Ishikawa (cell line): ENCODE measurements around the gene ASB2.

Experiments used
- CEBPB ChIP-seq: IDR thresholded peaks from 2 replicates; pipeline ENCODE4 v1.6.1; 2012
- CREB1 ChIP-seq: IDR thresholded peaks from 2 replicates; pipeline ENCODE4 v1.6.1; 2012; ENCODE audit warnings: low read depth
- EGR1 ChIP-seq: IDR thresholded peaks from 2 replicates; pipeline ENCODE4 v1.6.1; 2012
- EP300 ChIP-seq: IDR thresholded peaks from 2 replicates; pipeline ENCODE4 v1.6.1; 2012; ENCODE audit warnings: borderline replicate concordance
- FOXM1 ChIP-seq: IDR thresholded peaks from 2 replicates; pipeline ENCODE4 v1.6.1; 2012; ENCODE audit warnings: low read depth, borderline replicate concordance
- MAX ChIP-seq: IDR thresholded peaks from 2 replicates; pipeline ENCODE4 v1.6.1; 2012
- NFIC ChIP-seq: IDR thresholded peaks from 2 replicates; pipeline ENCODE4 v1.6.1; 2012
- RAD21 ChIP-seq: IDR thresholded peaks from 2 replicates; pipeline ENCODE4 v1.6.1; 2012; ENCODE audit warnings: low read depth
- TAF1 ChIP-seq: IDR thresholded peaks from 2 replicates; pipeline ENCODE4 v1.6.1; 2012; ENCODE audit warnings: low read depth, mild to moderate bottlenecking
- TCF12 ChIP-seq: IDR thresholded peaks from 2 replicates; pipeline ENCODE4 v1.6.1; 2012; ENCODE audit warnings: low read depth
- TEAD4 ChIP-seq: IDR thresholded peaks from 2 replicates; pipeline ENCODE4 v1.6.1; 2012
- USF1 ChIP-seq: IDR thresholded peaks from 2 replicates; pipeline ENCODE4 v1.6.1; 2012
- YY1 ChIP-seq: IDR thresholded peaks from 2 replicates; pipeline ENCODE4 v1.6.1; 2012; ENCODE audit warnings: low read depth
- ZBTB7A ChIP-seq: IDR thresholded peaks from 2 replicates; pipeline ENCODE4 v1.6.1; 2012; ENCODE audit warnings: low read depth
- TF ChIP-seq, protein P1 (sequence below): IDR thresholded peaks from 2 replicates; pipeline ENCODE4 v1.6.1; 2012; ENCODE audit warnings: low read depth, mild to moderate bottlenecking

Gene ASB2

DNA sequence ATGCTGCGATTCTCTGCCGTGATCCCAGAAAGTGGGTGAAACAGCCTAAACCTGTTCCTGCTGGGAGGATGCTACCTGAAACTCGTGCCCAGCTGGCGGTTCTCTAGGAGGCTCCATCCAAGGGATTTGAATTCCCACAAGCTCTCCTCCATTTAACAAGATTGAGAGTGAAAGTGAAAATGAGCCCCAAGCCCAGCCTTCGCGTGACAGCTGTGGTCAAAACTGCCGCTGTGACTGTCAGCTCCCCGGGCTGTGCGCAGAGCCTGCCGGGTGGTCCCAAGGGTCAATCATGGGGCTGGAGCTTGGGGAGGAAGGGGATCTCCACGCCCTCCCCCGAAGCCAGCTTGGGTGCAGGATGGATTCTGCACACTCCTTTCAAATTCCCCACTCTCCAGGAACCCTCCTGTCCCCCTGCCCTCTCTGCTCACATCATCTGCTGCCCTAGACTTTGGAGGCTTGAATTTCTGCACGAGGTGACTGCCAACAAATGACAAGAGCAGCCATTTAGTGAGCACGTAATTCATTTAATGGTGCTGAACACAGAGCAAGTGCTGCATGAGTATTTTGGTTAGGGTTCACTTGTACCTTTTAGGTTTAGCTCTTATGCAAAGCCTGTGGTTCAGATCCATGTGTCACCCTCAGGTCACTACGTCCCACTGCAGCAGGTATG, 5.3 kb downstream of the ASB2 start:
- TF ChIP-seq TEAD4 (no peak), YY1 (no peak), NFIC (no peak), ZBTB7A (no peak), MAX (no peak), EGR1 (no peak), TAF1 (no peak), RAD21 (no peak), EP300 (no peak)
- TF ChIP-seq, protein P1, sequence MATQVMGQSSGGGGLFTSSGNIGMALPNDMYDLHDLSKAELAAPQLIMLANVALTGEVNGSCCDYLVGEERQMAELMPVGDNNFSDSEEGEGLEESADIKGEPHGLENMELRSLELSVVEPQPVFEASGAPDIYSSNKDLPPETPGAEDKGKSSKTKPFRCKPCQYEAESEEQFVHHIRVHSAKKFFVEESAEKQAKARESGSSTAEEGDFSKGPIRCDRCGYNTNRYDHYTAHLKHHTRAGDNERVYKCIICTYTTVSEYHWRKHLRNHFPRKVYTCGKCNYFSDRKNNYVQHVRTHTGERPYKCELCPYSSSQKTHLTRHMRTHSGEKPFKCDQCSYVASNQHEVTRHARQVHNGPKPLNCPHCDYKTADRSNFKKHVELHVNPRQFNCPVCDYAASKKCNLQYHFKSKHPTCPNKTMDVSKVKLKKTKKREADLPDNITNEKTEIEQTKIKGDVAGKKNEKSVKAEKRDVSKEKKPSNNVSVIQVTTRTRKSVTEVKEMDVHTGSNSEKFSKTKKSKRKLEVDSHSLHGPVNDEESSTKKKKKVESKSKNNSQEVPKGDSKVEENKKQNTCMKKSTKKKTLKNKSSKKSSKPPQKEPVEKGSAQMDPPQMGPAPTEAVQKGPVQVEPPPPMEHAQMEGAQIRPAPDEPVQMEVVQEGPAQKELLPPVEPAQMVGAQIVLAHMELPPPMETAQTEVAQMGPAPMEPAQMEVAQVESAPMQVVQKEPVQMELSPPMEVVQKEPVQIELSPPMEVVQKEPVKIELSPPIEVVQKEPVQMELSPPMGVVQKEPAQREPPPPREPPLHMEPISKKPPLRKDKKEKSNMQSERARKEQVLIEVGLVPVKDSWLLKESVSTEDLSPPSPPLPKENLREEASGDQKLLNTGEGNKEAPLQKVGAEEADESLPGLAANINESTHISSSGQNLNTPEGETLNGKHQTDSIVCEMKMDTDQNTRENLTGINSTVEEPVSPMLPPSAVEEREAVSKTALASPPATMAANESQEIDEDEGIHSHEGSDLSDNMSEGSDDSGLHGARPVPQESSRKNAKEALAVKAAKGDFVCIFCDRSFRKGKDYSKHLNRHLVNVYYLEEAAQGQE = no peak

DNA sequence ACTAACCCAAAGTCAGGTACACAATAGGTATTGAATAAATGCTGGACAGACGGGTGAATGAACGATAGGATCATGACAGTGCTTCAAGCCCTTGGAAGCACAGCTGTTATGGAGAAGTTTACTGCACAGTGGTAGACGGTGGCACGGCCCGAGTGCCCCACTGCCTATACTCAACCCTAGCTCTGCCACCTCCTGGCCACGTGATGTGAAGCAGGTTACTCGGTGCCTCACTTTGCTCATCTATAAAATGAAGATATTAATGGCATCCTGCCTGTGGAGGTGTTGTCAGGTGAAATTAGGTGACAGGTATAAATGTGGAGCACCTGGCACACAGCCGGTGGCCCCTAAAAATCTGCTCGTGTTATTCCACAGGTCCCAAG, 5.8 kb downstream of the ASB2 start:
- TF ChIP-seq ZBTB7A (no peak), CREB1 (no peak), EGR1 (no peak), USF1 (peak; percentile 69), FOXM1 (no peak), TEAD4 (no peak), MAX (0 out of 2 replicates have a peak, but pooled peaks have one; percentile 18), TAF1 (no peak), EP300 (no peak), RAD21 (peak; percentile 77)

DNA sequence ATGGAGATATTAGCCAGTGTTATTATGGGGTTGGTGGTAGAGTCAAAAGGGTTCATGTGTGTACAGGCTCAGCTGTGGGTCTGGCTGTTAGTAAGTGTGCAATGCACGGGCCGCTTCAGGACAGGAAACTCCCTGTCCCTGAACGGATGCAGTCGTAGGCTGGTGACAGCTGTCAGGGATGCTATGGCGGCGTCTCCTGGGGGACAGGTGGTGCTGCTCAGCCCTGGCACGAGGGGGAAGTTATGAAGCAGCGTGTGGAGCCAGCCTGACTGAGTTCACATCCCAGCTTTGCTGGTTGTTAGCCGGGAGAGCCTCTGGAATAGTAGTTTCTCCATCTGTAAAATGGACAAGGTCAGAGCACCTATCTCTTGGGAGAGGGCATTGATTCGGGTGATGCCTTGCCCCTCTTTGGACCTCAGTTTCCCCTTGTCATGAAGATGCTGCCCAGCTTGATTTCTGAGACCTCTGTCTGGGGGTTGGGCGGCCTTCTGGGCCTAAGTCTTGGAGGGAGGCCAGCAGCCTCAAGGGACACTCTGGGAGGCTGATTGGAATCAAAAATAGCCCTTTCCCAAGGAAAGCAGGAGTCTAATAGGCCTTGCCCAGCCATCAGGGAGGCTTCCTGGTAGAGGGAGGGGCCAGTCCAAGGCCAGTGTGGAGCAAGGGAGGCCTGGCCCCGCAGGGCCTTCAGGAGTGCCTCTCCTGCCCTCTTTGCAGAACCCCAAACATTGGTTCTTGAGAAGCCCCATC, 7.1 kb downstream of the ASB2 start:
- TF ChIP-seq RAD21 (no peak), TCF12 (no peak), TAF1 (no peak), EP300 (no peak), EGR1 (no peak), USF1 (no peak), FOXM1 (no peak), TEAD4 (no peak), CEBPB (no peak), NFIC (no peak), ZBTB7A (no peak), YY1 (no peak), CREB1 (no peak), MAX (no peak)
- TF ChIP-seq, protein P1 = no peak

DNA sequence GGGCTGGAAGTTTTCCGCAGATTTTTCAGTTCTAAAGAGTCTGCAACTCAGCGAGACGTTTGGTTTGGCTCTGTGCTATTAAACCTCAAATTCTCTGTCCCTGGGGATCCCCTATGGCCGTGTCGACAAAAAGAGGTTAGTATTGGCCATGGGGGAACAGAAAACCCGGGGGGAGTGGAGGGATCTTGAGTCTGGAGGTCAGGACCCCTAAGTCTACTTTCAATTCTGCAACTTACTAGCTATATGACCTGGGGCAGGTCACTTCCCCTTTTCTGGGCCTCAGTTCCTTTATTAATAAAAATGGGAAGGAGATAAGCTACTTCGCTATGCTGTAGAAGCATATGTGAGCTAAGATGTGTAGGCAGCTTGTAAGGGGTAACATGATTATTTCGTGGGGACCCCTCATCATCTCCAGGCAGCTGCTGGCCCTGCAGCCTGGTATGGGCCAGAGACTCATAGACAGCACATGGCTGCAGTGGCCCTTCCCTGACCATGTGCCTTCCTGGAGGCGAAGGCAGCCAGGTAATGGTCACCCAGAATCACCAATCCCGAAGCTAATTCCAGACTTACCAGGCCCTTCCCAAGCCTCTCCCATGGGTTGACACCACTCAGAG, 8.6 kb downstream of the ASB2 start:
- TF ChIP-seq, protein P1 = no peak
- TF ChIP-seq USF1 (no peak), RAD21 (no peak), CREB1 (no peak), YY1 (no peak), EP300 (no peak), TEAD4 (no peak), NFIC (no peak), MAX (no peak), CEBPB (no peak), EGR1 (no peak), FOXM1 (no peak), TAF1 (no peak), ZBTB7A (no peak), TCF12 (no peak)
